Measurements from ENCODE around the gene IPP. TPM values are rescaled to one million over a fixed set of nuclear protein-coding genes. Genes with fewer than 3 reads are reported as not detected.

IPP gene
- total RNA-seq, 3 donors from 2014 or later (not counting 1 experiment from before 2014, with no cell fraction given), result 15.3 to 20.8 (median 19.1) TPM

- Histone ChIP-seq H3K9me3 (ENCODE audit: control insufficient read depth, insufficient read depth, low read length) (no peaks in the 10 kb centered on the region), H3K27ac (ENCODE audit: low read length) (no peak overlapping the region), H3K36me3 (ENCODE audit: control insufficient read depth, insufficient read depth, low read length) (no peaks in the 10 kb centered on the region), H3K4me3 (ENCODE audit: low read length) (no peak overlapping the region), H3K27me3 (ENCODE audit: control insufficient read depth, insufficient read depth, low read length) (no peaks in the 10 kb centered on the region), H3K4me1 (ENCODE audit: control insufficient read depth, insufficient read depth, low read length) (peaks cover 13% of the 10 kb centered on the region)
- Mint-ChIP-seq H3K4me1 (peaks cover 59 to 73% of the 10 kb centered on the region in 2 donors), H3K9me3 (no peaks in the 10 kb centered on the region), H3K36me3 (no peaks in the 10 kb centered on the region), H3K27ac (peak overlapping the region in 1 of 2 donors; percentile 11), H3K4me3 (no peak overlapping the region), H3K27me3 (ENCODE audit: low read depth in 2 of 2) (no peaks in the 10 kb centered on the region)
- 92% methylated on average over 4 of the region's 5 CpGs for WGBS (ENCODE audit: insufficient coverage)
- no peak for TF ChIP-seq CTCF (IDR thresholded peaks at IDR 0.05)
- DNase-seq, result no peak
- intact Hi-C loops (cut with micrococcal nuclease), result no loop called here
- no peak for ATAC-seq
Observed at GRCh38 chr1:45674478-45674877, 76.0 kb downstream of the IPP start.

GRCh38 chr1:45673956-45674355 lies 76.5 kb downstream of the IPP start:
- no peaks in the 10 kb centered on the region for H3K36me3 Mint-ChIP-seq
- no peaks in the 10 kb centered on the region for H3K36me3 ChIP-seq (ENCODE audit: control insufficient read depth, insufficient read depth, low read length)
- no peak overlapping the region for H3K27ac ChIP-seq (ENCODE audit: low read length)
- WGBS (ENCODE audit: insufficient coverage), result 98% methylated on average over 4 of the region's 4 CpGs
- ATAC-seq (no peak), DNase-seq (no peak)
- no peaks in the 10 kb centered on the region for H3K27me3 Mint-ChIP-seq (ENCODE audit: low read depth in 2 of 2)
- H3K9me3 ChIP-seq (ENCODE audit: control insufficient read depth, insufficient read depth, low read length), result no peaks in the 10 kb centered on the region
- H3K4me3 Mint-ChIP-seq, result no peak overlapping the region
- no peak overlapping the region for H3K4me3 ChIP-seq (ENCODE audit: low read length)
- intact Hi-C loops (cut with micrococcal nuclease), result no loop called here
- H3K27me3 ChIP-seq (ENCODE audit: control insufficient read depth, insufficient read depth, low read length), result no peaks in the 10 kb centered on the region
- TF ChIP-seq CTCF (IDR thresholded peaks at IDR 0.05), result no peak
- H3K4me1 ChIP-seq (ENCODE audit: control insufficient read depth, insufficient read depth, low read length), result peaks cover 9% of the 10 kb centered on the region
- H3K27ac Mint-ChIP-seq, result peak overlapping the region in 1 of 2 donors; percentile 1
- no peaks in the 10 kb centered on the region for H3K9me3 Mint-ChIP-seq
- H3K4me1 Mint-ChIP-seq, result peaks cover 59 to 73% of the 10 kb centered on the region in 2 donors

- H3K4me1 Mint-ChIP-seq, result peaks cover 57 to 76% of the 10 kb centered on the region in 2 donors
- Histone ChIP-seq H3K4me3 (ENCODE audit: low read length) (no peak overlapping the region), H3K4me1 (ENCODE audit: control insufficient read depth, insufficient read depth, low read length) (peaks cover 4% of the 10 kb centered on the region), H3K36me3 (ENCODE audit: control insufficient read depth, insufficient read depth, low read length) (no peaks in the 10 kb centered on the region), H3K27me3 (ENCODE audit: control insufficient read depth, insufficient read depth, low read length) (no peaks in the 10 kb centered on the region), H3K9me3 (ENCODE audit: control insufficient read depth, insufficient read depth, low read length) (no peaks in the 10 kb centered on the region), H3K27ac (ENCODE audit: low read length) (no peak overlapping the region)
- WGBS (ENCODE audit: insufficient coverage), result 77% methylated on average over 3 of the region's 6 CpGs
- no peaks in the 10 kb centered on the region for H3K36me3 Mint-ChIP-seq
- H3K27ac Mint-ChIP-seq, result peak overlapping the region; percentile 40 to 44
- no peak for TF ChIP-seq CTCF (IDR thresholded peaks at IDR 0.05)
- H3K27me3 Mint-ChIP-seq (ENCODE audit: low read depth in 2 of 2), result no peaks in the 10 kb centered on the region
- ATAC-seq (no peak), DNase-seq (no peak)
- H3K9me3 Mint-ChIP-seq, result no peaks in the 10 kb centered on the region
- intact Hi-C loops (cut with micrococcal nuclease), result no loop called here
- no peak overlapping the region for H3K4me3 Mint-ChIP-seq
Observed at GRCh38 chr1:45669859-45670655, 80.4 kb downstream of the IPP start.
